ENCODE data around the gene SIRT2. TPM values are rescaled to one million over a fixed set of nuclear protein-coding genes. Genes with fewer than 3 reads are reported as not detected.

The SIRT2 gene
- 86.1 TPM for total RNA-seq

GRCh38 chr19:38899447-38900201 is at the start of gene SIRT2, which contains the start of gene NFKBIB:
Gene SIRT2, minus strand, starts transcription at chr19:38899618. Its CDS starts 97 bp downstream, at chr19:38899521.
Gene NFKBIB, plus strand, starts transcription at chr19:38899969. Its CDS starts 64 bp downstream, at chr19:38900033.

DNA sequence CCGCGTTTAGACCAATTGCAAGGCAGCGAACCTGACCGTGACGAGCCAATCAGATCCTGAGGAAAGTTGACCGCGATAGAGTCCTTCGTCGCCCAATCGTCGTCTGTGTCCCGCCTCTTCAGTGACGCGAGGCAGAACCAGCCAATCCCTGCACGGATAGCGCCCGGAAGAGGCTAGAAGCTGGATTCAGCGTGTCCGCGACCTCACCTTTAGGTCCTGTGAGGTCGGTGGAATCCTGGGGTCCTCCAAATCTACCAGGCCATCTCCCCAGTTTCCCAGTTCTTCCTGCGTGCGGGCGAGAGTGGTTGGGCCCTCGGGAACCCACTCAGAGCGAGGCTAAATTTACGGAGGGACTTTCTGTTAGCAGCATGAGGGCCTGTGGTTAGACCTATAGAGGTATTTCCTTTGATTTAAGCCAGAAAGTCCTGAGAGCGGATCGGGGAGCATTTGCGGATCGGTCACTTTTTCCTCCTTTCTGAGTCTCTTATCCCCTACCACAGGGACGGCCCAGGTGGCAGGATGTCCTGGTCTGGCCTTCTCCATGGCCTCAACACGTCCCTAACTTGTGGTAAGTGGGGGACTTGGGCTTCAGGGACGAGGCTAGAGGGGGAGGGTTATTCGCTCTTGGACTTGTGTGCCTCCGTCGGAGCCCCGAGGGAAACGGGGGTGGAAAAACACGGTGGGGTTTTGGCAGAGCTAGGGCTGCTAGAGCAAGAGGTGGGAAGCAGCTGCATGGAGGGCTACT is 31.5 kb upstream of the SIRT2 start, which contains the start of gene MRPS12:
TSS of gene MRPS12 (plus strand) at position 169 of the 745 bp plus-strand sequence. CDS start at position 520, 351 bp downstream.

DNA sequence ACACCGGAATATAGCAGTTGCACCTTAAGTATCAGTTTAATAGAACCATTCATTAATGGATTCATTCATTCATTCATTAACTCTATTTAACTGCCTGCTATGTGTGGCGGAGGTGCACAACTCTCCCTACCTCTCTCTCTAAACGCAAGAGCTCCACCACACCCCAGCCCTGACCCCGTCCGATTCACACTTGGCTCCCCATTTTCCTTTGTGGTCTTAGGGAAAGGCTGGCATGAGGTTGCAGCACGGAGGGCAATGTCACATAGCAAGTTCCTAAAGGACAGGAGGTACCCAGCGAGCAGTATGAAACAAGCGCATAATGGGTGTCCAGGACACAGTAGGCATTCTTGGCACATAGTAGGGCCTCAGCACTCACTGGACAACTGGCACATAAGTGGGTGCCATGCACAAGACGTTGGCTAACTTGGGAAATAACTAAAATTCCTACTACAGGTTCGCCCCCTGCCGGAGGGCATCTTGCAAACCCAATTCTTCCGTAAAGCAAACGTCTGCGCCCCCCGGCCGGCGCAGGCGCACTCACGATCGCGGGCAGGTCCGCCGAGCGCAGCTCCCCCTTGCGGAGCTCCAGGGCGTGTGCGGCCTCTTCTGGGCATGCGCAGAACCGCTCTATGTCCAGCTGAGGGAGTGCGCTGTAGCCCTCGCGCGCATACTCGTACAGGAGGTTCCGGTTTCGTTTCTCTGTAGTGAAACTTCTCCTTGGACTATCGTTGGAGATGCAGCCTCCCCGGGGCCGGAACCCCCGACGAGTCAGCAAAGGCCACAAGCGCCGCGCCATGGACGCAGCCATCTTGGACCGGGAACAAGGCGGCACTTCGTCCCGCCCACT is 30.7 kb upstream of the SIRT2 start, which contains the start of gene SARS2:
TSS of gene SARS2 (minus strand) at position 835 of the 847 bp plus-strand sequence. CDS start at position 808, 27 bp downstream.

DNA sequence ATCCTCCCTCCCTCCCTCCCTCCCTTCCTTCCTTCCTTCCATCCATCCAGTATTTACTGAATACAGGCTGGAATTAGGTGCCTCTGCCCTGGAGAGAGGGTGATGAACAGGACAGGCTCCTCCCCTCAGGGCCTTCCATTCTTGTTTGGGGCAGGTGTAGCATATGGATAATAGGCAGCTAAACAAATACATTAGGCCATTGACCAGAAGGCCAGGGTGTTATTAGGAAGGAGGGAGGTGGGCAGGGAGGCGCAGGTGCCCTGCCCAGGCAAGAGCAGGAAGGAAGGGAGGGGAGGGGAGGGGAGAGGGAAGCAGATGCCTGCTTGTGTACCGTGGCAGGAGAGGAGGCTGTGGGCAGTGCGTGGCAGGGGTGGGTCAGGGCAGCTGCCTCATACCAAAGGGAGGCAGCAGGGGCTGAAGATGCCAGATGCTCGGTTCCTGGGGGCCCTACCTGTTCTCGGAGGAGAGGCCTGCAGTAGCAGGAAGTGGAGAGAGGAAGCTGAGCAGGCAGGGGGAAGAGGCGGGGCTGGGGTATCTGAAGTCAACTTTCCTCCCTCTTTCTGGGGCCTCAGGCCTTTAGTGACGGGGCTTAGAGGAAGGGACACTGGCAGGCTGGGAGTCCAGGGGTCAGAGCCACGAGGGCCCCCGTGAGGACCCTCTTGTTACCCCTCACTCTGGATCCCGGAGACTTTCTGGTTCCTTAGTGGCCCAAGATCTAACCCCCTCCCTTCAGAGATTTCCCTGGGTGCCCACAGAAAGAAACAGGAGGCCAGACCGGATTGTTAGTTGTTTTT is 21.4 kb downstream of the SIRT2 start, which contains the start of gene RINL:
TSS of gene RINL (minus strand) at position 495 of the 794 bp plus-strand sequence. CDS start 1,533 bp downstream, outside the sequence.

GRCh38 chr19:38849860-38850435 is 49.5 kb downstream of the SIRT2 start, which contains the start of gene HNRNPL:
Gene HNRNPL, minus strand, starts transcription at chr19:38849986. Its CDS starts 20 bp downstream, at chr19:38849966.

Other genes starting within 250 kb of the SIRT2 start
- not detected for gene CAPN12, start 155.1 kb downstream of the SIRT2 start, total RNA-seq
- gene LGALS7, start 126.1 kb downstream of the SIRT2 start, total RNA-seq, result not detected
- not detected for gene LGALS7B, start 110.4 kb downstream of the SIRT2 start, total RNA-seq
- gene LGALS4, start 86.7 kb downstream of the SIRT2 start, total RNA-seq, result not detected
- 17.5 TPM for gene ECH1, start 67.8 kb downstream of the SIRT2 start, total RNA-seq
- 245 TPM for gene HNRNPL, start 49.6 kb downstream of the SIRT2 start, total RNA-seq
- gene RINL, start 21.3 kb downstream of the SIRT2 start, total RNA-seq, result 2.2 TPM
- gene NFKBIB, start 351 bp upstream of the SIRT2 start, total RNA-seq, result 3.8 TPM
- gene CCER2, start 12.6 kb upstream of the SIRT2 start, total RNA-seq, result 2.5 TPM
- 15.3 TPM for gene SARS2, start 31.1 kb upstream of the SIRT2 start, total RNA-seq
- gene MRPS12, start 31.3 kb upstream of the SIRT2 start, total RNA-seq, result 13.1 TPM
- 9.1 TPM for gene FBXO17, start 76.1 kb upstream of the SIRT2 start, total RNA-seq
- gene FBXO27, start 132.9 kb upstream of the SIRT2 start, total RNA-seq, result 5.9 TPM
- not detected for gene ACP7, start 184.8 kb upstream of the SIRT2 start, total RNA-seq
- gene PAK4, start 226.2 kb upstream of the SIRT2 start, total RNA-seq, result 2.5 TPM